Tibial artery (tissue), 4 donors: ENCODE results near the gene DMXL1.

Experiments used
- DNase-seq, 2 donors: peaks; one replicate each; pipeline ENCODE4 v3.0.0-alpha.2; 2019
- H3K27ac ChIP-seq, 2 donors: fragments of 200-600 bp; sonication (generic) in 1 of 2; 1 replicate in 1 of 2; 2 replicates in 1 of 2; pipeline ENCODE4 v1.5.1; 2018 to 2019; ENCODE audit warnings: mild to moderate bottlenecking in 1 of 2
- H3K27me3 ChIP-seq, 2 donors: fragments of 200-600 bp; sonication (generic) in 1 of 2; one replicate each; pipeline versions ENCODE4 v1.5.1 to v1.6.0; 2016 to 2019
- H3K36me3 ChIP-seq, 3 donors: fragments of 200-600 bp; sonication (generic) in 2 of 3; one replicate each; pipeline ENCODE4 v1.5.1; 2016 to 2019; ENCODE audit warnings: mild to moderate bottlenecking in 2 of 3
- H3K4me1 ChIP-seq, 4 donors: fragments of 200-600 bp; sonication (generic) in 2 of 4; 1 replicate in 3 of 4; 2 replicates in 1 of 4; pipeline ENCODE4 v1.5.1; 2016 to 2019
- H3K4me3 ChIP-seq, 2 donors: fragments of 200-600 bp; sonication (generic) in 1 of 2; 1 replicate in 1 of 2; 2 replicates in 1 of 2; pipeline ENCODE4 v1.5.1; 2018 to 2019; ENCODE audit warnings: mild to moderate bottlenecking in 2 of 2
- H3K9me3 ChIP-seq, 3 donors: fragments of 200-600 bp; sonication (generic) in 1 of 3; one replicate each; pipeline ENCODE4 v1.5.1; 2016 to 2019
- intact Hi-C: fragments of 100-400 bp; cut with DNase I; formaldehyde crosslinking; loops from one replicate; pipeline ENCODE4 v1.15.0; 2023; ENCODE audit warnings: low total_unique reads
- TF ChIP-seq, protein P1 (sequence below), 2 experiments: fragments of 200-600 bp in 1 of 2; fragments of 450-650 bp in 1 of 2; IDR thresholded peaks; one replicate each; pipeline ENCODE4 v1.5.1; 2017 to 2019; ENCODE audit warnings: antibody characterized with exemption in 2 of 2, mild to moderate bottlenecking in 1 of 2, moderate library complexity in 1 of 2

Gene DMXL1

DNA sequence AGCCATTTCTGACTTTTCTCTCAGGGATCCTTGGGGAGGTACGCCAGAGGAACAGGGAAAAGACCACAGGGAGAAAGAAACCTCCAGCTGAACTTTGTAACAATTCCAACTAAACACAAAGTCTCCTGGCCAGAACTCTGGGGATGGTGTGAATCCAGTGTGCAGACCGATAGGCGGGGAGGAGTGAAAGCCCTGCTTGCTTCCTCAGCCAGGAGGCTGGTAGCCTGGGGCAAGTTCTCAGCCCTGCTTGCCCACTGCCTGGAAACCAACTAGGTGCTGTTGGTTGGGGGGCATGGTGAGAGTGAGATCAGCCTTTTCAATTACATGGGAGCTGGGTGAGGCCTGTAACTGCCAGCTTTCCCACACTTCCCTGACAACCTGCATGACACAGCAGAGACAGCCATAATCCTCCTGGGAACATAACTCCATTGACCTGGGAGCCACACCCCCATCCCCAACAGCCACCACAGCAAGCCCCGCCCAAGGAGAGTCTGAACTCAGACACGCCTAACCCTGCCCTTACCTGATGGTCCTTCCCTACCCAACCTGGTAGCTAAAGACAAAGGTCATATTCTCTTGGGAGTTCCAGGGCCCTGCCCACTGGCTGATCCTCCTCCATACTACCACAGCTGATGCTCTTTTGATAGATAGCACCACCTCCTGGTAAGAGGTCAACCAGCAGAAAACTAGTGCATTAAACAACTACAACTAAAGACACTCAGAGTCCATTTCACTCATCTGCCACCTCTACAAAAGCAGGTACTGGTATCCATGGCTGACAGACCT lies 184.9 kb downstream of the DMXL1 start:
- H3K4me3 ChIP-seq = no peak overlapping the region
- intact Hi-C loops = no loop called here
- no peak for DNase-seq
- H3K27me3 ChIP-seq = no peaks in the 10 kb centered on the region
- TF ChIP-seq, protein P1, sequence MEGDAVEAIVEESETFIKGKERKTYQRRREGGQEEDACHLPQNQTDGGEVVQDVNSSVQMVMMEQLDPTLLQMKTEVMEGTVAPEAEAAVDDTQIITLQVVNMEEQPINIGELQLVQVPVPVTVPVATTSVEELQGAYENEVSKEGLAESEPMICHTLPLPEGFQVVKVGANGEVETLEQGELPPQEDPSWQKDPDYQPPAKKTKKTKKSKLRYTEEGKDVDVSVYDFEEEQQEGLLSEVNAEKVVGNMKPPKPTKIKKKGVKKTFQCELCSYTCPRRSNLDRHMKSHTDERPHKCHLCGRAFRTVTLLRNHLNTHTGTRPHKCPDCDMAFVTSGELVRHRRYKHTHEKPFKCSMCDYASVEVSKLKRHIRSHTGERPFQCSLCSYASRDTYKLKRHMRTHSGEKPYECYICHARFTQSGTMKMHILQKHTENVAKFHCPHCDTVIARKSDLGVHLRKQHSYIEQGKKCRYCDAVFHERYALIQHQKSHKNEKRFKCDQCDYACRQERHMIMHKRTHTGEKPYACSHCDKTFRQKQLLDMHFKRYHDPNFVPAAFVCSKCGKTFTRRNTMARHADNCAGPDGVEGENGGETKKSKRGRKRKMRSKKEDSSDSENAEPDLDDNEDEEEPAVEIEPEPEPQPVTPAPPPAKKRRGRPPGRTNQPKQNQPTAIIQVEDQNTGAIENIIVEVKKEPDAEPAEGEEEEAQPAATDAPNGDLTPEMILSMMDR (IDR thresholded peaks at IDR 0.05) = no peak
- H3K27ac ChIP-seq = no peak overlapping the region
- no peaks in the 10 kb centered on the region for H3K4me1 ChIP-seq
- peaks cover 0 to 4% (median 0%) of the 10 kb centered on the region in 3 donors for H3K36me3 ChIP-seq
- peaks cover 0 to 6% (median 6%) of the 10 kb centered on the region in 3 donors for H3K9me3 ChIP-seq

DNA sequence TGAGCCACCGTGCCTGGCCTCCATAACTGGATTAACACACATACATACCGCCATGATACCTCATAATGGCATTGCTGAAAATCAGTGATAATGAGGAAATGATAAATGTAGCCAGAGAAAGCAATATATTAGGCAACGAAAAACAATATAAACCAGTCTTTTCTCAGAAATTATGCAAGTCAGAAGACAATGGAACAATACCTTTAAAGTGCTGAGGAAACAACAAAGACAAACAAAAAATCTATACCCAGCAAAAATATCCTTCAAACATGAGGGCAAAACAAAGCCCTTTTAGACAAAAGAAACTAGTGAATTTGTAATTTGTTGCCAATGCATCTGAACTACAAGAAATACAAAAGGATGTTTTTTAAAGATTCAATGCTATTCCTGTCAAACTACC lies 186.7 kb downstream of the DMXL1 start:
- no peak for DNase-seq
- Histone ChIP-seq H3K27me3 (no peaks in the 10 kb centered on the region), H3K4me1 (no peaks in the 10 kb centered on the region), H3K36me3 (no peaks in the 10 kb centered on the region), H3K27ac (no peak overlapping the region), H3K9me3 (peaks cover 0 to 6% (median 6%) of the 10 kb centered on the region in 3 donors), H3K4me3 (no peak overlapping the region)
- TF ChIP-seq, protein P1 (IDR thresholded peaks at IDR 0.05) = no peak
- intact Hi-C loops = no loop called here

GRCh38 chr5:119263639-119264038 lies 192.8 kb downstream of the DMXL1 start:
- Histone ChIP-seq H3K36me3 (no peaks in the 10 kb centered on the region), H3K4me1 (peaks cover 0 to 8% (median 2%) of the 10 kb centered on the region in 4 donors), H3K27me3 (no peaks in the 10 kb centered on the region), H3K4me3 (no peak overlapping the region), H3K27ac (no peak overlapping the region), H3K9me3 (no peaks in the 10 kb centered on the region)
- DNase-seq = no peak
- intact Hi-C loops = no loop called here
- TF ChIP-seq, protein P1 (IDR thresholded peaks at IDR 0.05) = no peak

DNA sequence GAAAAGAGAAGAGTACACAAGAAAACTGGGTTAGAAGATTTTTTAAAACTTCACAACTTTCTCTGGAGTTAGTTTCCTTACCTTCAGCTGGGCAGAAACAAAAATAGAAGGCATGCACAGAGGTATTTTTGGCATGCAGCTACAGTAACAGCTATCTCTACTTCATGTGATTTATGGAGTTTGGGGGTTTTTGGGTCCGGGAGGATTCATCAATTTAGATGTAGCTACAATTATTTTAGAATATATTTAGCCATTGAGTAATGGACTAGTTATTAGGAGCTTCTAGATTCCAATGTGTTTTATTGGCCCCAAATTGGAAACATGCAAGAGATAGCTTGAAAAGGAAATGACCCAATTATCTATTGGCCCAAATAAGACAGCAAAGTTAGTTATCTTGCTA lies 193.3 kb downstream of the DMXL1 start:
- DNase-seq = no peak
- TF ChIP-seq, protein P1 (IDR thresholded peaks at IDR 0.05) = no peak
- no peaks in the 10 kb centered on the region for H3K36me3 ChIP-seq
- no peak overlapping the region for H3K27ac ChIP-seq
- intact Hi-C loops = no loop called here
- H3K9me3 ChIP-seq = no peaks in the 10 kb centered on the region
- H3K4me3 ChIP-seq = no peak overlapping the region
- H3K4me1 ChIP-seq = peaks cover 0 to 9% (median 2%) of the 10 kb centered on the region in 4 donors
- no peaks in the 10 kb centered on the region for H3K27me3 ChIP-seq

DNA sequence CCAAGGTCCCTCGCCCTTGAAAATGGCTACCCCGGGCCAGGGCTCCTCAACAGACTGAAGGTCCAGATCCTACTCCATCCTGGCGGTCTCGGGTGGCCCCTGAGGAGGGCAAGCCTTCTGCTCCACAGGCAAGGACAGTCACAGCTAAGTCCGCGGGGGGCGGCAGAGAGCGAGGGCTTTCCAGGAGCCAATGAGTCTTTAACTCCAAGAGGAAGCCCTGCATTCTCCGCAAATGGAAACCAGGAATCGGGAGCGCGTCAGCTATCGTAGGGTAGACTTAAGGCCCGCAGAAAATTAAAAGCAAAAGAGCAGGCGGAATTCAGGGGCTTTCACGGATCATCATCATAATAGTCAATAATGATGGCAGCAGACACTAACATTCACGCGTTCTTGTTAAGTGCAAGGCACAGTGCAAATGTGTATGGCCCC lies 197.1 kb downstream of the DMXL1 start:
- Histone ChIP-seq H3K9me3 (no peaks in the 10 kb centered on the region), H3K36me3 (no peaks in the 10 kb centered on the region), H3K27me3 (no peaks in the 10 kb centered on the region), H3K27ac (peak overlapping the region; percentile 94 to 97), H3K4me3 (peak overlapping the region; percentile 89 to 94), H3K4me1 (peaks cover 0 to 41% (median 27%) of the 10 kb centered on the region in 4 donors)
- intact Hi-C loops = loop anchor here (5.0 kb wide), 3 partner anchors 64 to 144 kb away; no protein-coding TSS in a partner anchor
- TF ChIP-seq, protein P1 (IDR thresholded peaks at IDR 0.05) = peak; percentile 21 to 25
- DNase-seq = peak; percentile 95
